ENCODE results near the gene P4HB. TPM values are rescaled to one million over a fixed set of nuclear protein-coding genes. Genes with fewer than 3 reads are reported as not detected.

P4HB gene
- total and polyA plus RNA-seq, 2 experiments from 2014 or later: 206 to 620 TPM

- H3K4me3 ChIP-seq: no peak overlapping the region
- Mint-ChIP-seq H3K9me3 (no peaks in the 10 kb centered on the region; the same call in 2 of the 3 replicates), H3K4me1 (peaks cover 5% of the 10 kb centered on the region), H3K27ac (no peak overlapping the region), H3K4me3 (no peak overlapping the region), H3K36me3 (ENCODE audit: low read depth) (peaks cover 67% of the 10 kb centered on the region), H3K27me3 (ENCODE audit: insufficient read depth, low read depth, poor library complexity) (peaks cover 10% of the 10 kb centered on the region)
- H3K27me3 ChIP-seq (ENCODE audit: insufficient read depth): no peaks in the 10 kb centered on the region
- peaks cover 7% of the 10 kb centered on the region for H3K36me3 ChIP-seq (ENCODE audit: insufficient read depth)
- H4K20me1 ChIP-seq (replicated peaks; ENCODE audit: insufficient read depth): peaks cover 29% of the 10 kb centered on the region
- peak; percentile 42 for DNase-seq (ENCODE audit: low spot score)
- H3K4me1 ChIP-seq (ENCODE audit: insufficient read depth): peaks cover 10% of the 10 kb centered on the region; the same call in 1 of the 2 replicates
- H3K79me2 ChIP-seq (replicated peaks; ENCODE audit: insufficient read depth): peaks cover 47% of the 10 kb centered on the region
- no peak overlapping the region for H3K4me2 ChIP-seq
- no peak overlapping the region for H2AFZ ChIP-seq
- H3F3A ChIP-seq (replicated peaks; ENCODE audit: low read depth): peaks cover 30% of the 10 kb centered on the region
- no peak overlapping the region for H3K27ac ChIP-seq (ENCODE audit: low read depth)
- peak; percentile 72 for ATAC-seq
- TF ChIP-seq CTCF (conservative IDR thresholded peaks at IDR 0.05; ENCODE audit: low read depth in 2 of 2) (peak; percentile 26 to 48; a peak in 3 of 4 replicates), CREB1 (CRISPR knock-in tag; IDR thresholded peaks at IDR 0.05; ENCODE audit: low read depth) (no peak)
- no peaks in the 10 kb centered on the region for H3K9me2 ChIP-seq (ENCODE audit: insufficient read depth)
Observed at GRCh38 chr17:81854974-81855774, 5.2 kb downstream of the P4HB start.

GRCh38 chr17:81852237-81852636 lies 8.1 kb downstream of the P4HB start:
- Histone ChIP-seq H3F3A (replicated peaks; ENCODE audit: low read depth) (peaks cover 11% of the 10 kb centered on the region), H3K4me2 (no peak overlapping the region), H4K20me1 (replicated peaks; ENCODE audit: insufficient read depth) (peaks cover 16% of the 10 kb centered on the region), H3K9me2 (ENCODE audit: insufficient read depth) (no peaks in the 10 kb centered on the region), H3K27ac (ENCODE audit: low read depth) (no peak overlapping the region), H2AFZ (no peak overlapping the region), H3K27me3 (ENCODE audit: insufficient read depth) (no peaks in the 10 kb centered on the region), H3K79me2 (replicated peaks; ENCODE audit: insufficient read depth) (peaks cover 20% of the 10 kb centered on the region; the same call in 1 of the 2 replicates), H3K4me3 (no peak overlapping the region), H3K36me3 (ENCODE audit: insufficient read depth) (peaks cover 7% of the 10 kb centered on the region; the same call in 1 of the 2 replicates), H3K4me1 (ENCODE audit: insufficient read depth) (no peaks in the 10 kb centered on the region)
- Mint-ChIP-seq H3K36me3 (ENCODE audit: low read depth) (peaks cover 55% of the 10 kb centered on the region), H3K4me3 (no peak overlapping the region), H3K27ac (no peak overlapping the region), H3K4me1 (no peaks in the 10 kb centered on the region), H3K9me3 (no peaks in the 10 kb centered on the region; the same call in 2 of the 3 replicates), H3K27me3 (ENCODE audit: insufficient read depth, low read depth, poor library complexity) (peaks cover 5% of the 10 kb centered on the region)
- ATAC-seq (no peak), DNase-seq (ENCODE audit: low spot score) (no peak)
- TF ChIP-seq ZNF462 (CRISPR knock-in tag; IDR thresholded peaks at IDR 0.05): no peak

Measured in GM23338 (cell line).